ENCODE results near the gene DLGAP4. TPM values are rescaled to one million over a fixed set of nuclear protein-coding genes. Genes with fewer than 3 reads are reported as not detected.

DLGAP4 gene
- total and polyA plus RNA-seq, 2 of the 13 experiments (the other 11 are each of a cell fraction or from before 2014, with no cell fraction given), result 15.2 to 26.7 TPM

- peak; percentile 100 for TF ChIP-seq BATF2 (CRISPR knock-in tag; IDR thresholded peaks at IDR 0.05)
- TF ChIP-seq SNAPC2 (CRISPR knock-in tag; IDR thresholded peaks at IDR 0.05), result peak; percentile 99
- no peak for TF ChIP-seq HNRNPL (IDR thresholded peaks at IDR 0.05; ENCODE audit: low read depth, low read length)
- TF ChIP-seq E2F2 (CRISPR knock-in tag; IDR thresholded peaks at IDR 0.05; ENCODE audit: borderline replicate concordance), result peak; percentile 100; the same call in 1 of the 2 replicates
- peak; percentile 89; the same call in 1 of the 2 replicates for TF ChIP-seq GRHL1 (CRISPR knock-in tag; conservative IDR thresholded peaks at IDR 0.05)
- peak; percentile 100 for TF ChIP-seq ZNF766 (CRISPR knock-in tag; IDR thresholded peaks at IDR 0.05; ENCODE audit: borderline replicate concordance)
- peak; percentile 90 for TF ChIP-seq NR2C2 (CRISPR knock-in tag; IDR thresholded peaks at IDR 0.05; ENCODE audit: borderline replicate concordance)
- TF ChIP-seq PTBP1 (IDR thresholded peaks at IDR 0.05; ENCODE audit: low read depth, low read length, poor library complexity, severe bottlenecking), result no peak
- TF ChIP-seq TCF7L2 (IDR thresholded peaks at IDR 0.05; ENCODE audit: low read depth, low read length), result no peak
- no peak for TF ChIP-seq ZBTB40 (IDR thresholded peaks at IDR 0.05)
- peak; percentile 98 for TF ChIP-seq ZBTB40 (CRISPR knock-in tag; IDR thresholded peaks at IDR 0.05)
- peak; percentile 94; the same call in 1 of the 2 replicates for TF ChIP-seq NFIB (CRISPR knock-in tag; IDR thresholded peaks at IDR 0.05; ENCODE audit: borderline replicate concordance)
- peak; percentile 100 for TF ChIP-seq ZNF883 (CRISPR knock-in tag; IDR thresholded peaks at IDR 0.05; ENCODE audit: not compliant biosample characterization)
- peak; percentile 99 for TF ChIP-seq KMT2B (CRISPR knock-in tag; IDR thresholded peaks at IDR 0.05)
These were observed 78.0 kb downstream of the DLGAP4 start (continued) for GRCh38 chr20:36384022-36384619.

All from HepG2 (cell line).